ENCODE results near the gene RFC2. TPM values are rescaled to one million over a fixed set of nuclear protein-coding genes. Genes with fewer than 3 reads are reported as not detected.

The RFC2 gene
- total RNA-seq, 4 donors from 2014 or later, result 11.4 to 16.8 (median 14.0) TPM

DNA sequence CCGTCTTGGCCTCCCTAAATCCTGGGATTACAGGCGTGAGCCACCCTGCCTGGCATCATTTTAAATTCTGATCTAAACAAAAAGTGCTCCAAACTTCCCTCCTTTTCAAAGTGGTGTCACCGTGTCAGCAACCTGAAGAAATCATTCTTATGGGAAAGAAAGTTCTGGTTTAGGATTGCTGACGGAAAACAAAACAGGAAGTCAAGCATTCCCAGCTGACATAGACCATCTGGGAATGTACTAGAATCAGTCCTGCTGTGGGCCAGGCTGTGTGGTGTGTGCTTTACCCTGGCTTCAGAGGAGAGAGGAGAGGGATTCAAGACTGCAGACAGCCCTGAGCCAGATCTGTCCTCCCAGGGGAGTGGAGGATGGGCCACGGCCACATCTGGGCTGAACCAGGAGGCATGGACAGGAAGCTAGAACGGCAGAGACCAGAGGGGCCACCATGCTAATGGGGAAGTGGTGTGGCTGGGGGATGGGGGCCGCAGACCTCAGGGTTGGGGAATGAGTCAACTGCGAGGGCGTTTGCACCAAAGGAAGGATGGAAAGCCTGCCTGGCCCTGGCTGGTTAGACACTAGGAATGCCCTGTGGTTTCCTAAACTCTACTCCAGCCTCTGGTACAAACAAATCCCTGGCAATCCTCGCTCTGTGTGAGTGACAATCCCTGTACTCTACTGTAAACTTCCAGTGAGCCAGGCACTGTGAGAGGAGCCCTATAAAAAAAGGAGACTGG is 18.3 kb upstream of the RFC2 start:
- intact Hi-C loops (cut with DNase I), result no loop called here
- H3K27me3 ChIP-seq, result no peaks in the 10 kb centered on the region
- H3K36me3 ChIP-seq, result no peaks in the 10 kb centered on the region
- no peak overlapping the region for H3K4me3 ChIP-seq (replicated peaks in 1 of 3)
- TF ChIP-seq POLR2A (IDR thresholded peaks at IDR 0.05), result no peak
- TF ChIP-seq, protein P1, sequence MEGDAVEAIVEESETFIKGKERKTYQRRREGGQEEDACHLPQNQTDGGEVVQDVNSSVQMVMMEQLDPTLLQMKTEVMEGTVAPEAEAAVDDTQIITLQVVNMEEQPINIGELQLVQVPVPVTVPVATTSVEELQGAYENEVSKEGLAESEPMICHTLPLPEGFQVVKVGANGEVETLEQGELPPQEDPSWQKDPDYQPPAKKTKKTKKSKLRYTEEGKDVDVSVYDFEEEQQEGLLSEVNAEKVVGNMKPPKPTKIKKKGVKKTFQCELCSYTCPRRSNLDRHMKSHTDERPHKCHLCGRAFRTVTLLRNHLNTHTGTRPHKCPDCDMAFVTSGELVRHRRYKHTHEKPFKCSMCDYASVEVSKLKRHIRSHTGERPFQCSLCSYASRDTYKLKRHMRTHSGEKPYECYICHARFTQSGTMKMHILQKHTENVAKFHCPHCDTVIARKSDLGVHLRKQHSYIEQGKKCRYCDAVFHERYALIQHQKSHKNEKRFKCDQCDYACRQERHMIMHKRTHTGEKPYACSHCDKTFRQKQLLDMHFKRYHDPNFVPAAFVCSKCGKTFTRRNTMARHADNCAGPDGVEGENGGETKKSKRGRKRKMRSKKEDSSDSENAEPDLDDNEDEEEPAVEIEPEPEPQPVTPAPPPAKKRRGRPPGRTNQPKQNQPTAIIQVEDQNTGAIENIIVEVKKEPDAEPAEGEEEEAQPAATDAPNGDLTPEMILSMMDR (IDR thresholded peaks at IDR 0.05), result no peak
- peak overlapping the region; percentile 36 to 74 (median 66) for H3K27ac ChIP-seq
- DNase-seq, result peak; percentile 13 to 17
- no peaks in the 10 kb centered on the region for H3K9me3 ChIP-seq
- WGBS, 2 donors, result 39 to 54% methylated on average over 10 of the region's 10 CpGs
- H3K4me1 ChIP-seq, result peaks cover 0 to 10% of the 10 kb centered on the region in 2 donors

DNA sequence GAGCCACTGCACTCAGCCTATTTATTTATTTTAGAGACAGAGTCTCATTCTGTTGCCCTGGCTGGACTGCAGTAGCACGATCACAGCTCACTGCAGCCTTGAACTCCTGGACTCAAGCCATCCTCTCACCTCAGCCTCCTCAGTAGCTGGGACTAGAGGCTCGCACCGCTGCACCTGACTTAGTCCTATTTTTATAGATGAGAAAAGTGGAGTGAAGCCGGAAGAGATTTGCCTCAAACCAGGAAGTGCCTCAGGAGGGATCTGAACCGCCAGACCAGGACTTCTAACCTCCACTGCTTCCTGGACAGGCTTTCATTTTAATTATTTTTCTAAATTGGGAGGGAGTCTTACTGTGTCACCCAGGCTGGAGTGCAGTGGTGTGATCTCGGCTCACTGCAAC is 17.5 kb upstream of the RFC2 start:
- Histone ChIP-seq H3K27ac (peak overlapping the region; percentile 36 to 74 (median 66)), H3K27me3 (no peaks in the 10 kb centered on the region), H3K4me1 (peaks cover 0 to 10% of the 10 kb centered on the region in 2 donors), H3K9me3 (no peaks in the 10 kb centered on the region), H3K4me3 (replicated peaks in 1 of 3) (no peak overlapping the region), H3K36me3 (no peaks in the 10 kb centered on the region)
- DNase-seq, result no peak
- intact Hi-C loops (cut with DNase I), result no loop called here
- 79 to 84% methylated on average over 6 of the region's 6 CpGs for WGBS, 2 donors
- TF ChIP-seq POLR2A (IDR thresholded peaks at IDR 0.05), result no peak
- TF ChIP-seq, protein P1 (IDR thresholded peaks at IDR 0.05), result no peak

DNA sequence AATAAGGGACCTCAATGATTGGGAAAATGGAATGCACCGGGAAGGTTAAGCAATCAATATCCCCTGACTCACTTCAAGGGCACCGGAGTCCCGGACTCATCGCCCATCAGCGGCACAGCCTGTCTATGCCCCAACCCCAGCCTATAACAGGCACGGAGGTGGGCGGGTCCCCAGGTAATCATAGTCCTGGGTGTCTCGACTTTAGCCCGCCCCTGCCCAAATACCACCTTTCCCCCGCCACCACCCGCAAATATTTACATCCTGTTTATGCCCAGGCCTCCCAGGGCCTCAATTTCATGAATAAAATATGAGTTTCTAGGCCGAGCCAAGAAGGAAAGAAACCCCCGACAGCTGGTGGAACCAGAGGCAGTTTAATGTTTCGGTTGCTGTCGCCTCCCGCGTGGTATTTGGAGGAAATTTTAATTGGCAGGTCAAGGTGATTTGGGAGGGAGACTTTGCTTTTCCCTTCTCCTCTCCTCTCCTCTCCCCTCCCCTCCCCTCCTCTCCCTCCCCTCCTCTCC is 15.6 kb upstream of the RFC2 start:
- TF ChIP-seq POLR2A (IDR thresholded peaks at IDR 0.05), result no peak
- TF ChIP-seq, protein P1 (IDR thresholded peaks at IDR 0.05), result no peak
- Histone ChIP-seq H3K27ac (no peak overlapping the region), H3K36me3 (no peaks in the 10 kb centered on the region), H3K4me1 (peaks cover 0 to 10% of the 10 kb centered on the region in 2 donors), H3K27me3 (no peaks in the 10 kb centered on the region), H3K4me3 (replicated peaks in 1 of 3) (peak overlapping the region in 2 of 3 donors; percentile 25 to 34), H3K9me3 (no peaks in the 10 kb centered on the region)
- intact Hi-C loops (cut with DNase I), result no loop called here
- peak; percentile 14 to 56 for DNase-seq
- 1 to 2% methylated on average over 17 of the region's 17 CpGs for WGBS, 2 donors

GRCh38 chr7:74267756-74268565 is 13.8 kb upstream of the RFC2 start:
- no peak for DNase-seq
- Histone ChIP-seq H3K36me3 (no peaks in the 10 kb centered on the region), H3K4me1 (peaks cover 0 to 10% of the 10 kb centered on the region in 2 donors), H3K9me3 (no peaks in the 10 kb centered on the region), H3K27ac (no peak overlapping the region), H3K4me3 (replicated peaks in 1 of 3) (no peak overlapping the region), H3K27me3 (no peaks in the 10 kb centered on the region)
- intact Hi-C loops (cut with DNase I), result no loop called here
- TF ChIP-seq, protein P1 (IDR thresholded peaks at IDR 0.05), result no peak
- no peak for TF ChIP-seq POLR2A (IDR thresholded peaks at IDR 0.05)
- 58 to 61% methylated on average over 13 of the region's 13 CpGs for WGBS, 2 donors
